ENCODE data around the gene RHBDL3. TPM values are rescaled to one million over a fixed set of nuclear protein-coding genes. Genes with fewer than 3 reads are reported as not detected.

The RHBDL3 gene
- total RNA-seq, 1 donor from 2014 or later = 0.08 TPM

- ATAC-seq = peak; percentile 8
Measured at GRCh38 chr17:32266389-32267301, 1.0 kb downstream of the RHBDL3 start.

GRCh38 chr17:32267690-32268205 lies 2.1 kb downstream of the RHBDL3 start:
- ATAC-seq = no peak

GRCh38 chr17:32268734-32269288 lies 3.2 kb downstream of the RHBDL3 start:
- no peak for ATAC-seq

- ATAC-seq = no peak
Measured at GRCh38 chr17:32269377-32269776, 3.7 kb downstream of the RHBDL3 start.

GRCh38 chr17:32271844-32272243 lies 6.2 kb downstream of the RHBDL3 start:
- ATAC-seq = no peak

DNA sequence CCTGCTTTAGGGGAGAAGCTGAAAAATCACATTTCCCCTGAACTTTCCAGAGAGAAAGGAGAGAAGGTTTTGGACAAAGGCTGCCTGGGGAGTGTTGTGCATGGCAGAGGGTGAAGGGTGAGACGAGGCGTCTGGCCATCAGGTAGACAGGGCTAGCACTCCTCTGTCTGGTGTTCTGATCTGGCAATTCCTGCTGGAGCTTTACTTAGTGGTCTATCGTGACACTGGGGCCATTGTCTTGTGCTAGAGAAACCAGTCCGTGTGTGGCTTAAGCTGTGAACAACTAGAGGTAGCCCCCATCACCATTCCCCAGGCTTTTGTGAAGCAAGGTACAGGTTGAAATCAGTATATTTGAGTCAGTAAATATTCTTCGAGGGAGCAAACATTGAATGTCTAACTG lies 8.5 kb downstream of the RHBDL3 start:
- ATAC-seq = no peak

DNA sequence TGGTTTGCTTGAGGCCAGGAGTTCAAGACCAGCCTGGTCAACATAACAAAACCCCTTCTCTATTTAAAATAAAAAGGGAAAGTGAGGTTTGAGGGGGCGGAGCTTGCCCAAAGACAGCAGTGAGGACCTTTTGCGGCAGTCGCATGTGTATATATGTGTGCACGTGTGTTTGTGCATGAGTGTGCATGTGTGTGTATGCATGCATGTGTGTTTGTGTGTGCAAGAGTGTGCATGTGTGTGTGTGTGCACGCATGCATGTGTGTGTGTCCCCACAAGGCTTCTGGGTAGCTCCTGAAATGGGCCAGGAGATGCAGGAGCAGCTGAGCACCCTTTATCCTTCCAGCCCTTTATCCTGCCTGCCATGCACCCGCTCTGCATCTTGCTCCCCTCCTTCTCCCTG lies 9.0 kb downstream of the RHBDL3 start:
- no peak for ATAC-seq

DNA sequence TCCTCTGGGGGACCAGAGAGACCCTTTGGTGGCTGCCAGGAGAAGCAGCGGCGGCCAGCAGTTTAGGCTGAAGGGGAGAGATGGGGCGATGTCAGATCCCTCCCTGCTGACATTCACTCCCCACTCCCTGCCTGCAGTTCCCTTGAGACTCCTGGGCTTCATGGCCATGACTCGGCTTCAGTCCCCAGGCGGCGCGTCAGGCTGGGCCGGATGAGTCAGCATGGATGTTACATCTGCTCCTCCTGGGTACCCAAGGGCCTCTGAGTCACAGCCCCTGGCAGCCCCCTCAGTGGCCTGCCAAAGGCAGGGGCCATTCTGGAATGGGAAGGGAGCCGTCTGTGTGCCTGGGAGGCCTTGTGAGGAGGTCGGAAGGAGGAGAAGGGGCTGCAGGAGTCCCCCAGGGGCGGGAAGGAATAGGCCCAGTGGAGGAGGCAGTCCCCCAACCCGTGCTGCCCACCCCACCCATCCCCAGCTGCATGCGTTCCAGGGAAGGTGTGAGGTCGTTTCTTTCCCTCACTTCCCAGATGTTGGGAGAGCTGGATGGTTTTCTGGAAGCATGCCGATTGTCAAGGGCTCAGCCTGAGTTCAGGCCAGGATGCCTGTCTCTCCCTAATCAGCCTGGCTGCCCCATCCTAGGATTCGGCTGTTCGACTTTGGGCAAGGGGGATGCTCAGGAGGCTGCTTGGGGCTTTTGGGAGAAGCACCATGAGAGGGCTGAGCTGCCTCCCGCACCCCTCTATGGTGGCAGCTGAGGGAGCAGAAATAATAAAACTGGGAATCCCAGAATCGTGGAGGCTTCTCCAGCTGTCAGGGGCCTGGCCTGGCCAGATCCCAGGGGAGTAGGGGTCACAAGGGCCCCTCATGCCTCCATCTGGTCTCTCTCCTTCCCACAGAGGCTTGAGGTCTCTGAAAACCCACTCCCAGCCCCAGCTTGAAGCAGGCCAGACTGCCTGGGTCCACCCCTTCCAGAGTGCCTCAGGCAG lies 9.7 kb downstream of the RHBDL3 start:
- peak; percentile 51 for ATAC-seq

DNA sequence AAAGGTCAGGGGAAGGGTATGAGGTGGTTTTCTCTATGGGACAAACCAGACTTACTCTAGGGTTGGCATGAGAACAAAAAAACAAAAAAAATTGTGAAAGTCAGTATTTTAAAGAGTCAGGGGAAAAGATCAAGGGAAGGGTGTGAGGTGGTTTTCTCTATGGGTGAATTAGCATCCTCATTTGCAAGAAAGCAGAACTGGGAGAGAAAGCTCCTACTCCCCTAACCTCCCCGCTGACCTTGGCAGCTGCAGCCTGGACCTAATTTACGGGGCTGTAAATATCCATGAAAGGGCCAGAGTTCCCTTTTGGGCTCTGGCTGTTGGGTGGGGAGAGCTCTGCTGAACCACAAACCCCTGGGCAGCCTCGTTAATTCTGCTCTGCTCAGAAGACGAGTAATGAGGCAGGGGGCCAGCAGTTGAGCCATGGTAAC lies 10.6 kb downstream of the RHBDL3 start:
- ATAC-seq = no peak

DNA sequence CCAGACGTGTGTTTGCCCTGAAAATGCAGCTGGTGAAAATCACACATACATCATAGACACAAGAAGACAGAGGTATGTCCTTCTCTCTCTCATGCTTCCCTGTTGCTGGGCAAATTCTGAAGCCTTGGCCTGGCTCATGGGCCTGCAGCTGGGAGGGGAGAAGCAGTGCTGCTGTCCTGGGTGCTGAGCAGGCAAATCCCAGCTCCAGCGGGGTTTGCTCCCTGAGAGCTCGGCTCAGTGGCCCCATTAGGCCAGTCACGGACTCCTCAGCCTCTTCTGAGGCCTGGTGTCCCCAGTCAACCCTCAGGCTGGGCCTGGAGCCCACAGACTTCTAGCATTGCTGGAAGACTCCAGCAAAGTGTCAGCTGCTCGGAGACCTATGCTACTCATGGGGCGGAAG lies 11.7 kb downstream of the RHBDL3 start:
- no peak for ATAC-seq

- no peak for ATAC-seq
Measured at GRCh38 chr17:32278815-32279214, 13.2 kb downstream of the RHBDL3 start.

DNA sequence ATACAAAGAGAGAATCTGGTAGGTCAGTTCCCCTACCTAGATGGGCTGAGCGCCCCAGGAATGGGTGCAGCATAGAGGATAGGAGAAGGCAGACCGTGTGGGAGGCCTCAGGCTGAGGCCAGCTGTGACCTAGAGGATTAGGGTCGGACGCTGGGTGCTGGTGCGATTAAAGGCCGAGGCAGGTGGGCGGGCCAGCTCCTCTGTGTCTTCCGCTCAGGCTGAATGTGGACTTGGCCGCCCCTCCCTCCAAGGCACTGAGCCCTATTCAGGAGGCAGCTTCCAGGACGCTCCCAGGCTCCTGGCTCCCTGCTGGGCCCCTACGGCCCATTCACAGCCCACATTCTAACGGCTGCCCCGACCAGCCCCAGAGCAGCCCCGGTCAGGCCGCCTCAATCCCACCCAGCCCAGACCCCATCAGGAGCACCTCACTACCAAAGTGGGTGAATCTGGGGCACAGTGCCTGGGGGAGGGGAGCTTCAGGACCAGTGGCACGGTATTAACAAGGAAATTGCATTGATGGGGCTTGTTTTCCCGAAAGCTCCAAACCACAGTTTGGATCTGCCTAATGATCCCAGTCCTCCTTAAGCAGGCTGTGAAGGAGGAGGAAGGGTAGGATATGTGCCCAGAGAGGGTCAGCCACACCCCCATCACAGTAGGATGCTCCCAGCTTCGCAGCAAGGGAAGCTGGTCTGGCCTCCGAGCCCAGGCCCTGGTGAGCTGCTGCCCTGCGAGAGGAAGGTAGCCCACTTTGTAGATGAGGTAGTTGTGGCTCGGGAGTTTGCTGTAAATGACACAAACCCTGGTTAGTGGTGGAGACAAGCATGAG lies 14.5 kb downstream of the RHBDL3 start:
- no peak for ATAC-seq

- ATAC-seq = peak; percentile 39
Measured at GRCh38 chr17:32281011-32281451, 15.4 kb downstream of the RHBDL3 start.

DNA sequence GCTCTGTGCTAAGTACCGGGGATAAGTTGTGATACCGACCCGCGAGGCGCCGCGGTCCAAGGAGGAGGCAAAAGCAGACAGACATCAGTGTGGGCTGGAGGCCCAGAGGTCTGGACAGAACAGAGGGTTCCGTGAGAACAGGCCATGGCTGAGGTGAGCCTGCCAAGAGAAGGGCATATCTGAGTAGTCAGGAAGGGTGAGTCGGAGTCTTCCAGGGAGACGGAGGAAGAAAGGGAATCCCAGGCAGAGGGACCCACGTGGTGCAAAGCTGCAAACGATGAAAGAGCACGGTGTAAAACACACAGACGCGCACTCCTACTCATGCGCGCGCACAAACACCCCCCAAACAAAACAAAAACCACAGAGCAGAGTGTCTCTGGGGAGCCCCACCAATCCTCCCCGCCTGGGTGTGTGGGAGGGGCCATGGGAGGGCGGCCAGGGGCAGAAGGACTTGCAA lies 18.1 kb downstream of the RHBDL3 start:
- no peak for ATAC-seq

GRCh38 chr17:32285306-32285705 lies 19.7 kb downstream of the RHBDL3 start:
- no peak for ATAC-seq

DNA sequence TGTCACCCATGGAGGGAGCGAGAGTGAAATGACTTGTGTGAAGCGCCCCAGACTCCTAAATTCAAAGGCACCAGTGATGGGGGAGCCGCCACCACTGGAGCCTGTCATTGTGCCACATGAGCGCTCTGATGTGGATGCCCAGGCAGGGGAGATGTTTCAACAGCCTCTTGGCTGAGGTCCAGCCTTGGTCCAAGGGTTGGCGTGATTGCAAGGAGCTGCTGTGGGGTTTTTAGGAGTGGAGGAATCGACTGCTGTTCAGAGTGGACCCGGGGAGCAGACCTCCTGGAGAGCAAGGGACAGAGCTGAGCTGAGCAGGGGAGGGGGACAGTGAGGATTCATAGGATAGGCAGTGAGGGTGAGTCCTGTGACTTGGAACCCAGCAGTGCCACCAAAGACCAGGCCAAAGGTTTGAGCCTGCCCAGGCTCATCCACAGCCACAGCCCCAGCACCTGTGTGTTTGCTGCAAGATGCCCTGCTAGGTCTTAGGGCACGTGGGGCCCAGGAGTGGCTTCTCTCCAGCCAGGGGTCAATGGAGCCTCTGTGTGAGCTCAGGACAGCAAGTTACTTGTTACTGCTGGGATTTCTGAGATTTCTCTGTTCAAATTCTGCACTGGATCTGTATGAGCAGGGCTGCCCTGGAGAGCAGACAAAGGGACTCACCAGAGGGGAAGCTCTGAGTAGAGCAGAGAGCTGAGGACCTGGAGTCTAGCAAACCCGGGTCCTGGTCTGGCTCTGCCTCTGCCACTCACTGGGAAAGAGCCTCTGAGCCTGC lies 20.3 kb downstream of the RHBDL3 start:
- no peak for ATAC-seq

GRCh38 chr17:32286518-32286900 lies 20.9 kb downstream of the RHBDL3 start:
- ATAC-seq = no peak

- no peak for ATAC-seq
Measured at GRCh38 chr17:32287804-32288511, 22.3 kb downstream of the RHBDL3 start.

DNA sequence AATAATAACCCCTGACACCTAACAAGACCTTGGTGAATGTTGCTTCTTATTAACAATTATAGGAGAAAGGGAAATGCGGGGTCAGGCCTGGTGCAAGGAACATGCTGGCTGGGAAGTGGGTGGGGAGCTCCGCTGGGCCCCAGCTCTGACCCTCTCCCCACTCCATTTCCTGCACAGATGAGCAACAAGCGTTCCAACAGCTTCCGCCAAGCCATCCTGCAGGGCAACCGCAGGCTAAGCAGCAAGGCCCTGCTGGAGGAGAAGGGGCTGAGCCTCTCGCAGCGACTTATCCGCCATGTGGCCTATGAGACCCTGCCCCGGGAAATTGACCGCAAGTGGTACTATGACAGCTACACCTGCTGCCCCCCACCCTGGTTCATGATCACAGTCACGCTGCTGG lies 23.0 kb downstream of the RHBDL3 start:
- no peak for ATAC-seq

- no peak for ATAC-seq
Measured at GRCh38 chr17:32289471-32290070, 23.9 kb downstream of the RHBDL3 start.

Measured in esophagus mucosa (tissue), 1 donor.